A673 (cell line): ENCODE results near the gene NLRC5.

Experiments used
- CTCF ChIP-seq: fragments of 300-800, 200-600 bp; sonication (generic); conservative IDR thresholded peaks from 2 replicates; pipeline ENCODE4 v1.5.1; 2017; ENCODE audit warnings: low read depth, mild to moderate bottlenecking, antibody characterized with exemption, low read length, moderate library complexity, mixed read lengths
- EZH2 ChIP-seq: fragments of 200-600 bp; sonication (generic); IDR thresholded peaks from 2 replicates; pipeline ENCODE4 v1.6.1; 2017; ENCODE audit warnings: borderline replicate concordance, low read depth, mild to moderate bottlenecking, mixed read lengths, antibody characterized with exemption, low read length; ENCODE audit not compliant: poor library complexity, severe bottlenecking

GRCh38 chr16:56984639-56985038 is 4.7 kb upstream of the NLRC5 start:
- TF ChIP-seq CTCF (no peak), EZH2 (no peak)
